SK-N-SH (cell line): ENCODE results near the gene NTM.

Experiments
- CTCF ChIP-seq: fragments of 200-600 bp; sonication (generic); IDR thresholded peaks from 2 replicates; pipeline ENCODE4 v1.6.1; 2017; ENCODE audit warnings: antibody characterized with exemption, mild to moderate bottlenecking, moderate library complexity
- EP300 ChIP-seq, 2 experiments: IDR thresholded peaks; 2 replicates each; pipeline versions ENCODE4 v1.4.0 to v1.6.1; 2012; ENCODE audit warnings: borderline replicate concordance in 1 of 2, low read depth in 1 of 2, low read length in 1 of 2
- EZH2phosphoT487 ChIP-seq: fragments of 200-600 bp; sonication (generic); IDR thresholded peaks from 2 replicates; pipeline ENCODE4 v1.6.1; 2017; ENCODE audit warnings: low read depth, mixed run types, mild to moderate bottlenecking, antibody characterized with exemption, moderate library complexity, borderline replicate concordance
- FOXM1 ChIP-seq: IDR thresholded peaks from 2 replicates; pipeline ENCODE4 v1.4.0; 2012; ENCODE audit warnings: low read depth, mild to moderate bottlenecking
- GABPA ChIP-seq: IDR thresholded peaks from 2 replicates; pipeline ENCODE4 v1.4.0; 2012; ENCODE audit warnings: low read depth, mild to moderate bottlenecking
- GATA2 ChIP-seq: sonication (generic); formaldehyde crosslinking; IDR thresholded peaks from 2 replicates; pipeline ENCODE4 v1.5.0; 2020; ENCODE audit warnings: mild to moderate bottlenecking, missing genetic modification reagents
- MEF2A ChIP-seq: IDR thresholded peaks from 2 replicates; pipeline ENCODE4 v1.4.0; 2012; ENCODE audit warnings: low read depth, borderline replicate concordance
- MXI1 ChIP-seq: IDR thresholded peaks from 2 replicates; pipeline ENCODE4 v1.6.1; 2012; ENCODE audit warnings: mild to moderate bottlenecking, low read depth, low read length, improper control_type of control experiment
- POLR2AphosphoS5 ChIP-seq: IDR thresholded peaks from 2 replicates; pipeline ENCODE4 v1.6.1; 2012; ENCODE audit warnings: low read depth, low read length
- RAD21 ChIP-seq: IDR thresholded peaks from 2 replicates; pipeline ENCODE4 v1.6.1; 2012; ENCODE audit warnings: mild to moderate bottlenecking, low read length
- SIN3A ChIP-seq: IDR thresholded peaks from 2 replicates; pipeline ENCODE4 v1.6.1; 2012; ENCODE audit warnings: low read depth, mild to moderate bottlenecking, low read length, moderate library complexity, borderline replicate concordance
- TAF1 ChIP-seq: IDR thresholded peaks from 2 replicates; pipeline ENCODE4 v1.6.1; 2012; ENCODE audit warnings: low read depth, mild to moderate bottlenecking, low read length, moderate library complexity, borderline replicate concordance
- USF1 ChIP-seq: IDR thresholded peaks from 2 replicates; pipeline ENCODE4 v1.4.0; 2012; ENCODE audit warnings: low read depth, borderline replicate concordance
- USF2 ChIP-seq: fragments of 150-350 bp; IDR thresholded peaks from 2 replicates; pipeline ENCODE4 v1.6.1; 2017; ENCODE audit warnings: antibody characterized with exemption, low read length, low read depth, borderline replicate concordance

GRCh38 chr11:131446590-131447275 is 76.3 kb downstream of the NTM start:
- TF ChIP-seq GATA2 (CRISPR knock-in tag) (no peak), CTCF (no peak), RAD21 (no peak), TAF1 (no peak), EZH2phosphoT487 (no peak), FOXM1 (no peak), POLR2AphosphoS5 (no peak), GABPA (no peak), MXI1 (no peak), USF2 (no peak), MEF2A (no peak), USF1 (no peak), SIN3A (no peak), EP300 (IDR thresholded peaks at IDR 0.05; ENCODE audit: borderline replicate concordance in 1 of 2, low read depth in 1 of 2, low read length in 1 of 2) (no peak)
